ENCODE data around the gene RAB21. TPM values are rescaled to one million over a fixed set of nuclear protein-coding genes. Genes with fewer than 3 reads are reported as not detected.

RAB21 gene
- total RNA-seq (ENCODE audit: low replicate concordance), result 14.2 and 37.5 TPM in 2 replicates

GRCh38 chr12:71754461-71755145 is at the start of gene RAB21:
Gene RAB21 (plus strand): TSS chr12:71754863. CDS start chr12:71755130, 267 bp downstream.
- peak within 1 kb of the TSS; percentile 97 for H3K4me3 ChIP-seq (ENCODE audit: low read depth, low read length)
- peak; percentile 95 for DNase-seq (ENCODE audit: low read depth)
- TF ChIP-seq CTCF (IDR thresholded peaks at IDR 0.05; ENCODE audit: insufficient read depth, low read length), result peak; percentile 46

- no peak for TF ChIP-seq CTCF (IDR thresholded peaks at IDR 0.05; ENCODE audit: insufficient read depth, low read length)
- H3K4me3 ChIP-seq (ENCODE audit: low read depth, low read length), result no peak overlapping the region
- DNase-seq (ENCODE audit: low read depth), result no peak
These were observed 49.7 kb upstream of the RAB21 start for GRCh38 chr12:71704920-71705319.

GRCh38 chr12:71708658-71709057 is 46.0 kb upstream of the RAB21 start:
- no peak for DNase-seq (ENCODE audit: low read depth)

GRCh38 chr12:71710276-71711125 is 44.2 kb upstream of the RAB21 start:
- peak; percentile 85 for DNase-seq (ENCODE audit: low read depth)
- no peak for TF ChIP-seq CTCF (IDR thresholded peaks at IDR 0.05; ENCODE audit: insufficient read depth, low read length)

More at GRCh38 chr12:71708658-71709057, 46.0 kb upstream of the RAB21 start:
- no peak for TF ChIP-seq CTCF (IDR thresholded peaks at IDR 0.05; ENCODE audit: insufficient read depth, low read length)
- no peak overlapping the region for H3K4me3 ChIP-seq (ENCODE audit: low read depth, low read length)

GRCh38 chr12:71718611-71719010 is 36.1 kb upstream of the RAB21 start:
- H3K4me3 ChIP-seq (ENCODE audit: low read depth, low read length), result no peak overlapping the region
- TF ChIP-seq CTCF (IDR thresholded peaks at IDR 0.05; ENCODE audit: insufficient read depth, low read length), result no peak
- no peak for DNase-seq (ENCODE audit: low read depth)

More at GRCh38 chr12:71710276-71711125, 44.2 kb upstream of the RAB21 start:
- no peak overlapping the region for H3K4me3 ChIP-seq (ENCODE audit: low read depth, low read length)

GRCh38 chr12:71719647-71720370 is 34.9 kb upstream of the RAB21 start:
- no peak for TF ChIP-seq CTCF (IDR thresholded peaks at IDR 0.05; ENCODE audit: insufficient read depth, low read length)
- H3K4me3 ChIP-seq (ENCODE audit: low read depth, low read length), result no peak overlapping the region
- DNase-seq (ENCODE audit: low read depth), result peak; percentile 41

Data from fibroblast of the aortic adventitia (primary cell).